Panc1 (cell line): ENCODE measurements around the gene CHRND.

Source experiments
- POLR2AphosphoS5 ChIP-seq: IDR thresholded peaks from 2 replicates; pipeline ENCODE4 v1.6.1; 2012; ENCODE audit warnings: mild to moderate bottlenecking, low read depth, low read length, moderate library complexity
- SIN3A ChIP-seq: IDR thresholded peaks from 2 replicates; pipeline ENCODE4 v1.6.1; 2012; ENCODE audit warnings: low read depth, mild to moderate bottlenecking, low read length, moderate library complexity, borderline replicate concordance; ENCODE audit not compliant: insufficient read depth
- TCF7L2 ChIP-seq: IDR thresholded peaks from 2 replicates; pipeline ENCODE4 v1.6.1; 2011; ENCODE audit warnings: mild to moderate bottlenecking, low read depth, low read length, inconsistent platforms
- TF ChIP-seq, protein P1 (sequence below): fragments of 450-650 bp; IDR thresholded peaks from 2 replicates; pipeline ENCODE4 v1.5.1; 2017; ENCODE audit warnings: mild to moderate bottlenecking
- TF ChIP-seq, protein P2 (sequence below), 2 experiments: IDR thresholded peaks; 2 replicates each; pipeline ENCODE4 v1.6.1; 2011 to 2012; ENCODE audit warnings: low read depth in 2 of 2, control low read depth in 1 of 2, low read length in 1 of 2, mild to moderate bottlenecking in 1 of 2, moderate library complexity in 1 of 2; ENCODE audit not compliant: insufficient read depth in 1 of 2

DNA sequence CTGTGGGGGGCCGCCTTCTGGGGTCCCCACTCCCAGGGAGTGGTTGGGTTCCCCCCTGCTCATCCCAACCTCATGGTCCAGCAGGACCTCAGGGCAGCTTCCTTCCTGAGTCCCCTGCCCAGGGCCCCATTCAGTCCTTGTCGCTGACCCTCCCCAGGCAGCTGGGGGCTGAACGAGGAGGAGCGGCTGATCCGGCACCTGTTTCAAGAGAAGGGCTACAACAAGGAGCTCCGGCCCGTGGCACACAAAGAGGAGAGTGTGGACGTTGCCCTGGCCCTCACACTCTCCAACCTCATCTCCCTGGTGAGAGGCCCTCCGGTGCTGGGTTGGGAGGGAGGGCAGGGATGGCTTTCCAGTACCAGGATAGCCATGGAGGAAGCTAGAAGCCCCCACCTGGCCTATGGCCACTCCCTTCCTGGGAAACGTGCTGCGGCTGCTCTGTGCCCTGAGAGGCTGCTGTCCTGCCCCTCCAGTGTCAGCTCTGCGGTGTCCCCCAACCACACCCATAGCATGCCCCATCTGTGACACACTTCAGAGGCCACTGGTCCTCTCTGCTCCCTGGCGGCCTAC is 497 bp downstream of the CHRND start:
- TF ChIP-seq, protein P1, sequence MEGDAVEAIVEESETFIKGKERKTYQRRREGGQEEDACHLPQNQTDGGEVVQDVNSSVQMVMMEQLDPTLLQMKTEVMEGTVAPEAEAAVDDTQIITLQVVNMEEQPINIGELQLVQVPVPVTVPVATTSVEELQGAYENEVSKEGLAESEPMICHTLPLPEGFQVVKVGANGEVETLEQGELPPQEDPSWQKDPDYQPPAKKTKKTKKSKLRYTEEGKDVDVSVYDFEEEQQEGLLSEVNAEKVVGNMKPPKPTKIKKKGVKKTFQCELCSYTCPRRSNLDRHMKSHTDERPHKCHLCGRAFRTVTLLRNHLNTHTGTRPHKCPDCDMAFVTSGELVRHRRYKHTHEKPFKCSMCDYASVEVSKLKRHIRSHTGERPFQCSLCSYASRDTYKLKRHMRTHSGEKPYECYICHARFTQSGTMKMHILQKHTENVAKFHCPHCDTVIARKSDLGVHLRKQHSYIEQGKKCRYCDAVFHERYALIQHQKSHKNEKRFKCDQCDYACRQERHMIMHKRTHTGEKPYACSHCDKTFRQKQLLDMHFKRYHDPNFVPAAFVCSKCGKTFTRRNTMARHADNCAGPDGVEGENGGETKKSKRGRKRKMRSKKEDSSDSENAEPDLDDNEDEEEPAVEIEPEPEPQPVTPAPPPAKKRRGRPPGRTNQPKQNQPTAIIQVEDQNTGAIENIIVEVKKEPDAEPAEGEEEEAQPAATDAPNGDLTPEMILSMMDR, result no peak
- TF ChIP-seq, protein P2, sequence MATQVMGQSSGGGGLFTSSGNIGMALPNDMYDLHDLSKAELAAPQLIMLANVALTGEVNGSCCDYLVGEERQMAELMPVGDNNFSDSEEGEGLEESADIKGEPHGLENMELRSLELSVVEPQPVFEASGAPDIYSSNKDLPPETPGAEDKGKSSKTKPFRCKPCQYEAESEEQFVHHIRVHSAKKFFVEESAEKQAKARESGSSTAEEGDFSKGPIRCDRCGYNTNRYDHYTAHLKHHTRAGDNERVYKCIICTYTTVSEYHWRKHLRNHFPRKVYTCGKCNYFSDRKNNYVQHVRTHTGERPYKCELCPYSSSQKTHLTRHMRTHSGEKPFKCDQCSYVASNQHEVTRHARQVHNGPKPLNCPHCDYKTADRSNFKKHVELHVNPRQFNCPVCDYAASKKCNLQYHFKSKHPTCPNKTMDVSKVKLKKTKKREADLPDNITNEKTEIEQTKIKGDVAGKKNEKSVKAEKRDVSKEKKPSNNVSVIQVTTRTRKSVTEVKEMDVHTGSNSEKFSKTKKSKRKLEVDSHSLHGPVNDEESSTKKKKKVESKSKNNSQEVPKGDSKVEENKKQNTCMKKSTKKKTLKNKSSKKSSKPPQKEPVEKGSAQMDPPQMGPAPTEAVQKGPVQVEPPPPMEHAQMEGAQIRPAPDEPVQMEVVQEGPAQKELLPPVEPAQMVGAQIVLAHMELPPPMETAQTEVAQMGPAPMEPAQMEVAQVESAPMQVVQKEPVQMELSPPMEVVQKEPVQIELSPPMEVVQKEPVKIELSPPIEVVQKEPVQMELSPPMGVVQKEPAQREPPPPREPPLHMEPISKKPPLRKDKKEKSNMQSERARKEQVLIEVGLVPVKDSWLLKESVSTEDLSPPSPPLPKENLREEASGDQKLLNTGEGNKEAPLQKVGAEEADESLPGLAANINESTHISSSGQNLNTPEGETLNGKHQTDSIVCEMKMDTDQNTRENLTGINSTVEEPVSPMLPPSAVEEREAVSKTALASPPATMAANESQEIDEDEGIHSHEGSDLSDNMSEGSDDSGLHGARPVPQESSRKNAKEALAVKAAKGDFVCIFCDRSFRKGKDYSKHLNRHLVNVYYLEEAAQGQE (IDR thresholded peaks at IDR 0.05; ENCODE audit: insufficient read depth in 1 of 2, low read depth in 2 of 2, low read length in 1 of 2), result no peak
- TF ChIP-seq POLR2AphosphoS5, result no peak
- TF ChIP-seq SIN3A, result no peak
- no peak for TF ChIP-seq TCF7L2
